HG02610 (cell line): ENCODE data around the gene FGF10.

Experiments
- ATAC-seq: cut with Tn5 transposase; IDR thresholded peaks from one replicate; pipeline ENCODE4 v1.9.1; 2021; ENCODE audit warnings: mild to moderate bottlenecking, moderate library complexity; ENCODE audit not compliant: unreplicated experiment

The FGF10 gene

GRCh38 chr5:44260793-44261192 lies 128.4 kb downstream of the FGF10 start:
- ATAC-seq, result no peak

GRCh38 chr5:44257653-44258365 lies 131.4 kb downstream of the FGF10 start:
- no peak for ATAC-seq

- ATAC-seq, result no peak
Measured at GRCh38 chr5:44257221-44257620, 132.0 kb downstream of the FGF10 start.
